Kidney epithelial cell (primary cell): Measurements from ENCODE around the gene SCNM1. TPM values are rescaled to one million over a fixed set of nuclear protein-coding genes. Genes with fewer than 3 reads are reported as not detected.

Source experiments
- DNase-seq: peaks from one replicate; pipeline ENCODE4 v3.0.0-alpha.2; 2010; ENCODE audit warnings: low read depth
- H3K27me3 ChIP-seq: 2 replicates; pipeline ENCODE4 v1.6.0; 2011; ENCODE audit warnings: low read length; ENCODE audit not compliant: control insufficient read depth, insufficient read depth
- H3K36me3 ChIP-seq: 2 replicates; pipeline ENCODE4 v1.5.1; 2011; ENCODE audit warnings: low read length; ENCODE audit not compliant: control insufficient read depth, insufficient read depth
- H3K4me3 ChIP-seq: 2 replicates; pipeline ENCODE4 v1.5.1; 2011; ENCODE audit warnings: low read depth, mild to moderate bottlenecking, control low read depth, low read length
- CTCF ChIP-seq: IDR thresholded peaks from 2 replicates; pipeline ENCODE4 v1.5.1; 2011; ENCODE audit warnings: mild to moderate bottlenecking, moderate library complexity, low read length, control low read depth, inconsistent platforms; ENCODE audit not compliant: insufficient read depth, poor library complexity, severe bottlenecking
- total RNA-seq: library from RNA; depleted of rRNA; stranded (reverse); fragments of >200 nt; gene quantifications from 2 replicates; pipeline ENCODE4 v1.2.3, GENCODE V29; 2015

Gene SCNM1
- total RNA-seq, 1 donor from 2014 or later: 52.6 TPM

GRCh38 chr1:151137789-151138188 lies 28.2 kb upstream of the SCNM1 start:
- no peak for TF ChIP-seq CTCF
- H3K36me3 ChIP-seq: no peaks in the 10 kb centered on the region
- DNase-seq: no peak
- peaks cover 5% of the 10 kb centered on the region for H3K27me3 ChIP-seq
- H3K4me3 ChIP-seq: no peak overlapping the region

- DNase-seq: no peak
- Histone ChIP-seq H3K36me3 (no peaks in the 10 kb centered on the region), H3K4me3 (no peak overlapping the region), H3K27me3 (peaks cover 3% of the 10 kb centered on the region)
- TF ChIP-seq CTCF: no peak
These were observed 23.4 kb upstream of the SCNM1 start for GRCh38 chr1:151142411-151143056.

GRCh38 chr1:151143057-151143435 lies 22.9 kb upstream of the SCNM1 start:
- no peak overlapping the region for H3K4me3 ChIP-seq
- no peaks in the 10 kb centered on the region for H3K36me3 ChIP-seq
- TF ChIP-seq CTCF: no peak
- no peak for DNase-seq
- H3K27me3 ChIP-seq: peaks cover 3% of the 10 kb centered on the region

- no peaks in the 10 kb centered on the region for H3K36me3 ChIP-seq
- DNase-seq: no peak
- no peak overlapping the region for H3K4me3 ChIP-seq
- no peak for TF ChIP-seq CTCF
- H3K27me3 ChIP-seq: peaks cover 3% of the 10 kb centered on the region
These were observed 22.0 kb upstream of the SCNM1 start for GRCh38 chr1:151143986-151144385.

GRCh38 chr1:151144474-151145303 lies 21.3 kb upstream of the SCNM1 start:
- TF ChIP-seq CTCF: no peak
- Histone ChIP-seq H3K36me3 (no peaks in the 10 kb centered on the region), H3K4me3 (no peak overlapping the region), H3K27me3 (peaks cover 3% of the 10 kb centered on the region)
- no peak for DNase-seq
